WTC11 (cell line): ENCODE measurements around the gene HIP1R. TPM values are rescaled to one million over a fixed set of nuclear protein-coding genes. Genes with fewer than 3 reads are reported as not detected.

Experiments used
- ATAC-seq: fragments of 200-7000 bp; cut with Tn5 transposase; 2 replicates; pipeline ENCODE4 v1.10.0; 2021; ENCODE audit warnings: mild to moderate bottlenecking, moderate library complexity
- CTCF ChIA-PET: fragments of 300-600 bp; sonication (Branson Sonifier 250); formaldehyde crosslinking; loops from one replicate; lab custom pipeline; 2021; ENCODE audit warnings: antibody characterized with exemption; lab: Charles Lee
- POLR2A ChIA-PET: fragments of 350-600 bp; sonication (Branson Sonifier 250); formaldehyde crosslinking; loops from one replicate; lab custom pipeline; 2021; ENCODE audit warnings: antibody characterized with exemption; lab: Charles Lee
- DNase-seq: peaks from one replicate; pipeline ENCODE4 v3.0.0; 2021; ENCODE audit warnings: low spot score
- H3K27ac Mint-ChIP-seq: 2 replicates; pipeline ENCODE4 v1.8.0; 2021; ENCODE audit warnings: mixed read lengths
- H3K27me3 Mint-ChIP-seq: 2 replicates; pipeline ENCODE4 v1.8.0; 2021; ENCODE audit warnings: low read depth, mild to moderate bottlenecking, moderate library complexity, mixed read lengths
- H3K36me3 Mint-ChIP-seq: 2 replicates; pipeline ENCODE4 v1.8.0; 2021; ENCODE audit warnings: mixed read lengths
- H3K4me1 Mint-ChIP-seq: 2 replicates; pipeline ENCODE4 v1.8.0; 2022; ENCODE audit warnings: mixed read lengths
- H3K4me3 Mint-ChIP-seq: 2 replicates; pipeline ENCODE4 v1.8.0; 2021; ENCODE audit warnings: mild to moderate bottlenecking, moderate library complexity, mixed read lengths
- H3K9me3 Mint-ChIP-seq: 2 replicates; pipeline ENCODE4 v1.8.0; 2021; ENCODE audit warnings: mixed read lengths
- ESRRA ChIP-seq: sonication (generic); formaldehyde crosslinking; IDR thresholded peaks from 2 replicates; pipeline ENCODE4 v1.8.1; 2022; ENCODE audit warnings: mild to moderate bottlenecking, missing genetic modification reagents, borderline replicate concordance
- FOXJ3 ChIP-seq: sonication (generic); formaldehyde crosslinking; IDR thresholded peaks from 2 replicates; pipeline ENCODE4 v1.9.0; 2021; ENCODE audit warnings: missing genetic modification reagents, mild to moderate bottlenecking, borderline replicate concordance
- IRF2 ChIP-seq: sonication (generic); formaldehyde crosslinking; IDR thresholded peaks from 2 replicates; pipeline ENCODE4 v1.8.0; 2022; ENCODE audit warnings: low read depth, missing genetic modification reagents, borderline replicate concordance
- JUN ChIP-seq: sonication (generic); formaldehyde crosslinking; IDR thresholded peaks from 2 replicates; pipeline ENCODE4 v1.8.0; 2023; ENCODE audit warnings: mild to moderate bottlenecking, missing genetic modification reagents
- KAT7 ChIP-seq: sonication (generic); formaldehyde crosslinking; IDR thresholded peaks from 2 replicates; pipeline ENCODE4 v1.8.1; 2023; ENCODE audit warnings: missing genetic modification reagents, mild to moderate bottlenecking, borderline replicate concordance
- NFE2L1 ChIP-seq: sonication (generic); formaldehyde crosslinking; IDR thresholded peaks from 2 replicates; pipeline ENCODE4 v1.8.1; 2023; ENCODE audit warnings: missing genetic modification reagents
- NFYB ChIP-seq: sonication (generic); formaldehyde crosslinking; conservative IDR thresholded peaks from 2 replicates; pipeline ENCODE4 v1.8.0; 2022; ENCODE audit warnings: low read depth, missing genetic modification reagents
- NR2C2 ChIP-seq: sonication (generic); formaldehyde crosslinking; IDR thresholded peaks from 2 replicates; pipeline ENCODE4 v1.8.0; 2022; ENCODE audit warnings: mild to moderate bottlenecking, missing genetic modification reagents
- ZNF138 ChIP-seq: sonication (generic); formaldehyde crosslinking; conservative IDR thresholded peaks from 2 replicates; pipeline ENCODE4 v1.8.1; 2022; ENCODE audit warnings: mild to moderate bottlenecking, moderate library complexity, missing genetic modification reagents
- ZNF396 ChIP-seq: fragments of 250-450 bp; sonication (Bioruptor Pico); IDR thresholded peaks from 2 replicates; pipeline ENCODE4 v1.8.0; 2021; ENCODE audit warnings: mild to moderate bottlenecking, moderate library complexity, borderline replicate concordance
- ZSCAN18 ChIP-seq: fragments of 250-450 bp; sonication (Bioruptor Pico); IDR thresholded peaks from 2 replicates; pipeline ENCODE4 v2.1.2; 2022; ENCODE audit warnings: mild to moderate bottlenecking, moderate library complexity
- total RNA-seq: library from RNA; stranded (reverse); gene quantifications from 3 replicates; pipeline ENCODE4 v1.2.3, GENCODE V29; 2021
- TF ChIP-seq, protein P1 (sequence below): sonication (generic); formaldehyde crosslinking; IDR thresholded peaks from 2 replicates; pipeline ENCODE4 v1.8.1; 2022; ENCODE audit warnings: mild to moderate bottlenecking, moderate library complexity, missing genetic modification reagents
- TF ChIP-seq, protein P2 (sequence below): fragments of 250-450 bp; sonication (Bioruptor Pico); IDR thresholded peaks from 2 replicates; pipeline ENCODE4 v1.8.0; 2021; ENCODE audit warnings: mild to moderate bottlenecking
- TF ChIP-seq, protein P3 (sequence below): fragments of 250-450 bp; sonication (Bioruptor Pico); IDR thresholded peaks from 2 replicates; pipeline ENCODE4 v1.9.0; 2021; ENCODE audit warnings: mild to moderate bottlenecking, borderline replicate concordance
- TF ChIP-seq, protein P4 (sequence below): sonication (generic); formaldehyde crosslinking; IDR thresholded peaks from 2 replicates; pipeline ENCODE4 v1.8.0; 2023; ENCODE audit warnings: mild to moderate bottlenecking, missing genetic modification reagents

HIP1R gene
- total RNA-seq, 1 experiment from 2014 or later = 45.2 TPM

GRCh38 chr12:122886851-122887818 lies 51.9 kb downstream of the HIP1R start:
- ATAC-seq = no peak
- Mint-ChIP-seq H3K27ac (no peak overlapping the region), H3K9me3 (no peaks in the 10 kb centered on the region), H3K36me3 (no peaks in the 10 kb centered on the region), H3K27me3 (peaks cover 77% of the 10 kb centered on the region), H3K4me1 (peaks cover 50% of the 10 kb centered on the region), H3K4me3 (no peak overlapping the region)
- TF ChIP-seq KAT7 (CRISPR knock-in tag) = no peak
- no peak for TF ChIP-seq NFYB (CRISPR knock-in tag)
- TF ChIP-seq, protein P1, sequence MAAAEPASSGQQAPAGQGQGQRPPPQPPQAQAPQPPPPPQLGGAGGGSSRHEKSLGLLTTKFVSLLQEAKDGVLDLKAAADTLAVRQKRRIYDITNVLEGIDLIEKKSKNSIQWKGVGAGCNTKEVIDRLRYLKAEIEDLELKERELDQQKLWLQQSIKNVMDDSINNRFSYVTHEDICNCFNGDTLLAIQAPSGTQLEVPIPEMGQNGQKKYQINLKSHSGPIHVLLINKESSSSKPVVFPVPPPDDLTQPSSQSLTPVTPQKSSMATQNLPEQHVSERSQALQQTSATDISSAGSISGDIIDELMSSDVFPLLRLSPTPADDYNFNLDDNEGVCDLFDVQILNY = no peak
- TF ChIP-seq NFE2L1 = no peak
- TF ChIP-seq, protein P2, sequence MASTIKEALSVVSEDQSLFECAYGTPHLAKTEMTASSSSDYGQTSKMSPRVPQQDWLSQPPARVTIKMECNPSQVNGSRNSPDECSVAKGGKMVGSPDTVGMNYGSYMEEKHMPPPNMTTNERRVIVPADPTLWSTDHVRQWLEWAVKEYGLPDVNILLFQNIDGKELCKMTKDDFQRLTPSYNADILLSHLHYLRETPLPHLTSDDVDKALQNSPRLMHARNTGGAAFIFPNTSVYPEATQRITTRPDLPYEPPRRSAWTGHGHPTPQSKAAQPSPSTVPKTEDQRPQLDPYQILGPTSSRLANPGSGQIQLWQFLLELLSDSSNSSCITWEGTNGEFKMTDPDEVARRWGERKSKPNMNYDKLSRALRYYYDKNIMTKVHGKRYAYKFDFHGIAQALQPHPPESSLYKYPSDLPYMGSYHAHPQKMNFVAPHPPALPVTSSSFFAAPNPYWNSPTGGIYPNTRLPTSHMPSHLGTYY = no peak
- TF ChIP-seq ZNF396 (CRISPR knock-in tag) = no peak
- TF ChIP-seq IRF2 = no peak
- TF ChIP-seq ZNF138 (CRISPR knock-in tag) = no peak
- TF ChIP-seq NR2C2 = no peak
- TF ChIP-seq, protein P3, sequence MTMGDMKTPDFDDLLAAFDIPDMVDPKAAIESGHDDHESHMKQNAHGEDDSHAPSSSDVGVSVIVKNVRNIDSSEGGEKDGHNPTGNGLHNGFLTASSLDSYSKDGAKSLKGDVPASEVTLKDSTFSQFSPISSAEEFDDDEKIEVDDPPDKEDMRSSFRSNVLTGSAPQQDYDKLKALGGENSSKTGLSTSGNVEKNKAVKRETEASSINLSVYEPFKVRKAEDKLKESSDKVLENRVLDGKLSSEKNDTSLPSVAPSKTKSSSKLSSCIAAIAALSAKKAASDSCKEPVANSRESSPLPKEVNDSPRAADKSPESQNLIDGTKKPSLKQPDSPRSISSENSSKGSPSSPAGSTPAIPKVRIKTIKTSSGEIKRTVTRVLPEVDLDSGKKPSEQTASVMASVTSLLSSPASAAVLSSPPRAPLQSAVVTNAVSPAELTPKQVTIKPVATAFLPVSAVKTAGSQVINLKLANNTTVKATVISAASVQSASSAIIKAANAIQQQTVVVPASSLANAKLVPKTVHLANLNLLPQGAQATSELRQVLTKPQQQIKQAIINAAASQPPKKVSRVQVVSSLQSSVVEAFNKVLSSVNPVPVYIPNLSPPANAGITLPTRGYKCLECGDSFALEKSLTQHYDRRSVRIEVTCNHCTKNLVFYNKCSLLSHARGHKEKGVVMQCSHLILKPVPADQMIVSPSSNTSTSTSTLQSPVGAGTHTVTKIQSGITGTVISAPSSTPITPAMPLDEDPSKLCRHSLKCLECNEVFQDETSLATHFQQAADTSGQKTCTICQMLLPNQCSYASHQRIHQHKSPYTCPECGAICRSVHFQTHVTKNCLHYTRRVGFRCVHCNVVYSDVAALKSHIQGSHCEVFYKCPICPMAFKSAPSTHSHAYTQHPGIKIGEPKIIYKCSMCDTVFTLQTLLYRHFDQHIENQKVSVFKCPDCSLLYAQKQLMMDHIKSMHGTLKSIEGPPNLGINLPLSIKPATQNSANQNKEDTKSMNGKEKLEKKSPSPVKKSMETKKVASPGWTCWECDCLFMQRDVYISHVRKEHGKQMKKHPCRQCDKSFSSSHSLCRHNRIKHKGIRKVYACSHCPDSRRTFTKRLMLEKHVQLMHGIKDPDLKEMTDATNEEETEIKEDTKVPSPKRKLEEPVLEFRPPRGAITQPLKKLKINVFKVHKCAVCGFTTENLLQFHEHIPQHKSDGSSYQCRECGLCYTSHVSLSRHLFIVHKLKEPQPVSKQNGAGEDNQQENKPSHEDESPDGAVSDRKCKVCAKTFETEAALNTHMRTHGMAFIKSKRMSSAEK = no peak
- no peak for TF ChIP-seq JUN
- TF ChIP-seq, protein P4, sequence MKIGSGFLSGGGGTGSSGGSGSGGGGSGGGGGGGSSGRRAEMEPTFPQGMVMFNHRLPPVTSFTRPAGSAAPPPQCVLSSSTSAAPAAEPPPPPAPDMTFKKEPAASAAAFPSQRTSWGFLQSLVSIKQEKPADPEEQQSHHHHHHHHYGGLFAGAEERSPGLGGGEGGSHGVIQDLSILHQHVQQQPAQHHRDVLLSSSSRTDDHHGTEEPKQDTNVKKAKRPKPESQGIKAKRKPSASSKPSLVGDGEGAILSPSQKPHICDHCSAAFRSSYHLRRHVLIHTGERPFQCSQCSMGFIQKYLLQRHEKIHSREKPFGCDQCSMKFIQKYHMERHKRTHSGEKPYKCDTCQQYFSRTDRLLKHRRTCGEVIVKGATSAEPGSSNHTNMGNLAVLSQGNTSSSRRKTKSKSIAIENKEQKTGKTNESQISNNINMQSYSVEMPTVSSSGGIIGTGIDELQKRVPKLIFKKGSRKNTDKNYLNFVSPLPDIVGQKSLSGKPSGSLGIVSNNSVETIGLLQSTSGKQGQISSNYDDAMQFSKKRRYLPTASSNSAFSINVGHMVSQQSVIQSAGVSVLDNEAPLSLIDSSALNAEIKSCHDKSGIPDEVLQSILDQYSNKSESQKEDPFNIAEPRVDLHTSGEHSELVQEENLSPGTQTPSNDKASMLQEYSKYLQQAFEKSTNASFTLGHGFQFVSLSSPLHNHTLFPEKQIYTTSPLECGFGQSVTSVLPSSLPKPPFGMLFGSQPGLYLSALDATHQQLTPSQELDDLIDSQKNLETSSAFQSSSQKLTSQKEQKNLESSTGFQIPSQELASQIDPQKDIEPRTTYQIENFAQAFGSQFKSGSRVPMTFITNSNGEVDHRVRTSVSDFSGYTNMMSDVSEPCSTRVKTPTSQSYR = no peak
- TF ChIP-seq FOXJ3 (CRISPR knock-in tag) = no peak
- no peak for TF ChIP-seq ZSCAN18 (CRISPR knock-in tag)
- no peak for TF ChIP-seq ESRRA (CRISPR knock-in tag)
- CTCF ChIA-PET = interaction anchor here (1.2 to 1.5 kb wide), 2 partner anchors 20 to 34 kb away, joined by 3 to 4 read pairs; no protein-coding TSS in a partner anchor
- POLR2A ChIA-PET = no interaction called here
- DNase-seq = no peak
